ENCODE measurements around the gene DUOX2. TPM values are rescaled to one million over a fixed set of nuclear protein-coding genes. Genes with fewer than 3 reads are reported as not detected.
"Not testable (repeated sequence)": the region's sequence is repeated elsewhere in the genome, so short reads cannot be mapped to it uniquely, and the experiment has no call there.

The DUOX2 gene
- total RNA-seq, 3 donors from 2014 or later (not counting 1 experiment from before 2014, with no cell fraction given) = 2.5 TPM; not detected in 2

GRCh38 chr15:45050587-45050986 is 63.4 kb downstream of the DUOX2 start:
- no peak overlapping the region for H3K27ac Mint-ChIP-seq
- Histone ChIP-seq H3K36me3 (ENCODE audit: control insufficient read depth, insufficient read depth, low read length) (no peaks in the 10 kb centered on the region), H3K27ac (ENCODE audit: low read length) (no peak overlapping the region), H3K27me3 (ENCODE audit: control insufficient read depth, insufficient read depth, low read length) (no peaks in the 10 kb centered on the region), H3K9me3 (ENCODE audit: control insufficient read depth, insufficient read depth, low read length) (no peaks in the 10 kb centered on the region), H3K4me3 (ENCODE audit: low read length) (no peak overlapping the region), H3K4me1 (ENCODE audit: control insufficient read depth, insufficient read depth, low read length) (peaks cover 6% of the 10 kb centered on the region)
- no peaks in the 10 kb centered on the region for H3K9me3 Mint-ChIP-seq
- no peaks in the 10 kb centered on the region for H3K36me3 Mint-ChIP-seq
- no peak for TF ChIP-seq CTCF (IDR thresholded peaks at IDR 0.05)
- no CpG with 5 or more reads among the region's 1 CpG for WGBS (ENCODE audit: insufficient coverage)
- ATAC-seq (no peak), DNase-seq (no peak)
- no peaks in the 10 kb centered on the region for H3K27me3 Mint-ChIP-seq (ENCODE audit: low read depth in 2 of 2)
- H3K4me1 Mint-ChIP-seq = no peaks in the 10 kb centered on the region
- intact Hi-C loops (cut with micrococcal nuclease) = no loop called here
- H3K4me3 Mint-ChIP-seq = no peak overlapping the region

- H3K4me3 ChIP-seq (ENCODE audit: low read length) = no peak overlapping the region
- Mint-ChIP-seq H3K9me3 (no peaks in the 10 kb centered on the region), H3K27ac (no peak overlapping the region), H3K36me3 (no peaks in the 10 kb centered on the region), H3K4me3 (no peak overlapping the region), H3K27me3 (ENCODE audit: low read depth in 2 of 2) (no peaks in the 10 kb centered on the region), H3K4me1 (no peaks in the 10 kb centered on the region)
- TF ChIP-seq CTCF (IDR thresholded peaks at IDR 0.05) = no peak
- no peaks in the 10 kb centered on the region for H3K27me3 ChIP-seq (ENCODE audit: control insufficient read depth, insufficient read depth, low read length)
- ATAC-seq = peak in 2 of 3 donors; percentile 52 to 92
- H3K36me3 ChIP-seq (ENCODE audit: control insufficient read depth, insufficient read depth, low read length) = no peaks in the 10 kb centered on the region
- H3K9me3 ChIP-seq (ENCODE audit: control insufficient read depth, insufficient read depth, low read length) = no peaks in the 10 kb centered on the region
- WGBS (ENCODE audit: insufficient coverage) = 48% methylated on average over 5 of the region's 7 CpGs
- peaks cover 9% of the 10 kb centered on the region for H3K4me1 ChIP-seq (ENCODE audit: control insufficient read depth, insufficient read depth, low read length)
- intact Hi-C loops (cut with micrococcal nuclease) = no loop called here
- peak overlapping the region; percentile 85 for H3K27ac ChIP-seq (ENCODE audit: low read length)
- DNase-seq = peak in 1 of 2 donors; percentile 11
These were observed 65.0 kb downstream of the DUOX2 start for GRCh38 chr15:45048794-45049631.

GRCh38 chr15:45048449-45048793 is 65.6 kb downstream of the DUOX2 start:
- H3K27me3 ChIP-seq (ENCODE audit: control insufficient read depth, insufficient read depth, low read length); H3K4me3 ChIP-seq (ENCODE audit: low read length); H3K27ac Mint-ChIP-seq; DNase-seq; H3K4me1 Mint-ChIP-seq; intact Hi-C loops (cut with micrococcal nuclease); H3K9me3 Mint-ChIP-seq; H3K4me3 Mint-ChIP-seq; H3K9me3 ChIP-seq (ENCODE audit: control insufficient read depth, insufficient read depth, low read length); H3K36me3 Mint-ChIP-seq; H3K4me1 ChIP-seq (ENCODE audit: control insufficient read depth, insufficient read depth, low read length); H3K36me3 ChIP-seq (ENCODE audit: control insufficient read depth, insufficient read depth, low read length); ATAC-seq; H3K27me3 Mint-ChIP-seq (ENCODE audit: low read depth in 2 of 2): not testable (repeated sequence)
- WGBS (ENCODE audit: insufficient coverage) = 70% methylated on average over 4 of the region's 4 CpGs
- peak overlapping the region; percentile 85 for H3K27ac ChIP-seq (ENCODE audit: low read length)

- DNase-seq; H3K27ac Mint-ChIP-seq; H3K36me3 Mint-ChIP-seq; H3K4me1 ChIP-seq (ENCODE audit: control insufficient read depth, insufficient read depth, low read length); intact Hi-C loops (cut with micrococcal nuclease); H3K9me3 Mint-ChIP-seq; H3K4me3 Mint-ChIP-seq; ATAC-seq; H3K27me3 Mint-ChIP-seq (ENCODE audit: low read depth in 2 of 2); H3K27ac ChIP-seq (ENCODE audit: low read length); H3K9me3 ChIP-seq (ENCODE audit: control insufficient read depth, insufficient read depth, low read length); H3K27me3 ChIP-seq (ENCODE audit: control insufficient read depth, insufficient read depth, low read length); H3K36me3 ChIP-seq (ENCODE audit: control insufficient read depth, insufficient read depth, low read length); H3K4me3 ChIP-seq (ENCODE audit: low read length); H3K4me1 Mint-ChIP-seq: not testable (repeated sequence)
- WGBS (ENCODE audit: insufficient coverage) = no CpG with 5 or more reads among the region's 1 CpG
These were observed 69.7 kb downstream of the DUOX2 start for GRCh38 chr15:45044270-45044669.

- H3K36me3 Mint-ChIP-seq; H3K9me3 ChIP-seq (ENCODE audit: control insufficient read depth, insufficient read depth, low read length); H3K4me1 ChIP-seq (ENCODE audit: control insufficient read depth, insufficient read depth, low read length); H3K27me3 ChIP-seq (ENCODE audit: control insufficient read depth, insufficient read depth, low read length); H3K9me3 Mint-ChIP-seq; ATAC-seq; H3K4me1 Mint-ChIP-seq; intact Hi-C loops (cut with micrococcal nuclease); DNase-seq; H3K27ac Mint-ChIP-seq; H3K4me3 ChIP-seq (ENCODE audit: low read length); H3K27ac ChIP-seq (ENCODE audit: low read length); H3K36me3 ChIP-seq (ENCODE audit: control insufficient read depth, insufficient read depth, low read length); H3K4me3 Mint-ChIP-seq; H3K27me3 Mint-ChIP-seq (ENCODE audit: low read depth in 2 of 2): not testable (repeated sequence)
- WGBS (ENCODE audit: insufficient coverage) = no CpG with 5 or more reads among the region's 2 CpGs
These were observed 71.1 kb downstream of the DUOX2 start for GRCh38 chr15:45042859-45043258.
